Kidney (tissue), 14 donors: ENCODE results near the gene NOXO1. TPM values are rescaled to one million over a fixed set of nuclear protein-coding genes. Genes with fewer than 3 reads are reported as not detected.
A peak's percentile ranks its signal among the peaks of the same experiment; 100 is the strongest.

Experiments
- DNase-seq, 5 donors: peaks; one replicate each; pipeline ENCODE4 v3.0.0-alpha.2; 2013 to 2020
- FAIRE-seq: peaks from 2 replicates; lab custom pipeline; 2012; peaks lifted over from hg19 to GRCh38; lab: Jason Lieb, UNC
- H3K27ac ChIP-seq, 2 donors: one replicate each; pipeline ENCODE4 v1.7.0; 2013; ENCODE audit warnings: low read depth in 2 of 2, low read length in 2 of 2, inconsistent platforms in 1 of 2
- H3K27me3 ChIP-seq: one replicate; pipeline ENCODE4 v1.7.1; 2013; ENCODE audit warnings: low read length, inconsistent platforms; ENCODE audit not compliant: control insufficient read depth, insufficient read depth
- H3K36me3 ChIP-seq, 3 donors: one replicate each; pipeline versions ENCODE4 v1.7.0 to v1.7.1; 2013; ENCODE audit warnings: low read length in 3 of 3, control low read depth in 1 of 3, inconsistent platforms in 1 of 3; ENCODE audit not compliant: insufficient read depth in 3 of 3, control insufficient read depth in 2 of 3
- H3K4me1 ChIP-seq, 3 donors: one replicate each; pipeline versions ENCODE4 v1.7.0 to v1.7.1; 2013; ENCODE audit warnings: low read length in 3 of 3, inconsistent platforms in 1 of 3, low read depth in 1 of 3; ENCODE audit not compliant: control insufficient read depth in 2 of 3, insufficient read depth in 2 of 3
- H3K4me3 ChIP-seq, 3 donors: one replicate each; pipeline versions ENCODE4 v1.7.0 to v1.8.1; 2013; ENCODE audit warnings: low read length in 3 of 3, control low read depth in 1 of 3, inconsistent platforms in 1 of 3
- H3K9ac ChIP-seq, 3 donors: one replicate each; pipeline versions ENCODE4 v1.7.0 to v1.7.1; 2013; ENCODE audit warnings: low read length in 3 of 3, control low read depth in 1 of 3, inconsistent platforms in 1 of 3
- H3K9me3 ChIP-seq, 3 donors: one replicate each; pipeline versions ENCODE4 v1.7.0 to v1.7.1; 2013; ENCODE audit warnings: low read length in 3 of 3, control low read depth in 1 of 3, inconsistent platforms in 1 of 3; ENCODE audit not compliant: control insufficient read depth in 2 of 3, insufficient read depth in 1 of 3
- CTCF ChIP-seq: IDR thresholded peaks from 3 replicates; pipeline ENCODE4 v1.5.1; 2012; ENCODE audit warnings: mild to moderate bottlenecking, moderate library complexity, borderline replicate concordance; ENCODE audit not compliant: insufficient read depth; ENCODE audit errors: extremely low read depth
- intact Hi-C: fragments of 100-400 bp; cut with DNase I; formaldehyde crosslinking; loops from one replicate; pipeline ENCODE4 v1.11.1; 2022
- polyA plus RNA-seq: library from polyadenylated mRNA; stranded (reverse); fragments of 350-450 nt; fragmentation: Illumina TruSeq; extraction: RNeasy Lipid Tissue Mini Kit (QIAGEN cat#74804); gene quantifications from one replicate; pipeline ENCODE4 v1.2.3, GENCODE V29; 2014; ENCODE audit warnings: low read depth, low replicate concordance; ENCODE audit not compliant: insufficient read depth
- total RNA-seq: library from RNA; stranded (reverse); fragmentation: NEBNext Ultra II Directional; extraction: Animal tissue kit (Norgen Biotek cat#: 25700); gene quantifications from one replicate; pipeline ENCODE4 v1.2.1, GENCODE V29; 2021
- donor health status: control.
- donor health status: control.
- donor health status: control.
- donor health status: control.
- donor health status: control.
- donor health status: DM: yes; HTN: yes; CAD: no.
- donor health status: Normal renal cell carcinoma (clear cell type).

The NOXO1 gene
- total and polyA plus RNA-seq, 2 donors from 2014 or later = 0.57 to 0.58 TPM

- H3K27ac ChIP-seq = no peak overlapping the region
- no peak overlapping the region for H3K9ac ChIP-seq
- H3K4me3 ChIP-seq = no peak overlapping the region
- H3K9me3 ChIP-seq = no peaks in the 10 kb centered on the region
- H3K27me3 ChIP-seq = no peaks in the 10 kb centered on the region
- intact Hi-C loops = loop anchor here (10.0 kb wide), 1 partner anchor 125 kb away; the partner anchor contains the start of gene RAB26
- DNase-seq (peak; percentile 73 to 87 (median 84)), FAIRE-seq (no peak)
- no peaks in the 10 kb centered on the region for H3K36me3 ChIP-seq
- no peak for TF ChIP-seq CTCF
- H3K4me1 ChIP-seq = peaks cover 0 to 22% (median 0%) of the 10 kb centered on the region in 3 donors
These were observed 38.9 kb upstream of the NOXO1 start for GRCh38 chr16:2019921-2020831.

- intact Hi-C loops = no loop called here
These were observed 38.2 kb upstream of the NOXO1 start, which contains the start of gene NPW for GRCh38 chr16:2019518-2019920. NPW (plus strand) TSS chr16:2019785.

GRCh38 chr16:2016407-2016922 lies 35.2 kb upstream of the NOXO1 start:
- FAIRE-seq = no peak
- Histone ChIP-seq H3K9ac (no peak overlapping the region), H3K27ac (no peak overlapping the region), H3K36me3 (no peaks in the 10 kb centered on the region), H3K4me1 (peaks cover 0 to 4% (median 0%) of the 10 kb centered on the region in 3 donors), H3K4me3 (no peak overlapping the region), H3K9me3 (no peaks in the 10 kb centered on the region), H3K27me3 (no peaks in the 10 kb centered on the region)
- peak in 1 of 5 donors; percentile 62 for DNase-seq
- TF ChIP-seq CTCF = no peak
- intact Hi-C loops = no loop called here

More at GRCh38 chr16:2019518-2019920, 38.2 kb upstream of the NOXO1 start, which contains the start of gene NPW:
- no peaks in the 10 kb centered on the region for H3K9me3 ChIP-seq
- H3K36me3 ChIP-seq = no peaks in the 10 kb centered on the region
- no peaks in the 10 kb centered on the region for H3K27me3 ChIP-seq
- H3K9ac ChIP-seq = no peak within 1 kb of the TSS
- H3K4me1 ChIP-seq = peaks cover 0 to 20% (median 0%) of the 10 kb centered on the region in 3 donors
- FAIRE-seq (no peak), DNase-seq (peak in 3 of 5 donors; percentile 61 to 76 (median 75))
- H3K27ac ChIP-seq = no peak within 1 kb of the TSS
- no peak for TF ChIP-seq CTCF
- no peak within 1 kb of the TSS for H3K4me3 ChIP-seq
